Ascending aorta (tissue), 2 donors: ENCODE data around the gene CD300E. TPM values are rescaled to one million over a fixed set of nuclear protein-coding genes. Genes with fewer than 3 reads are reported as not detected.

Experiments
- DNase-seq, 2 donors: peaks; one replicate each; pipeline ENCODE4 v3.0.0-alpha.2; 2019; ENCODE audit warnings: low spot score in 2 of 2
- H3K27ac ChIP-seq, 2 donors: fragments of 200-600 bp; sonication (generic); one replicate each; pipeline ENCODE4 v1.5.1; 2016 to 2017; ENCODE audit warnings: mild to moderate bottlenecking in 1 of 2
- H3K27me3 ChIP-seq: fragments of 200-600 bp; sonication (generic); one replicate; pipeline ENCODE4 v1.5.1; 2017
- H3K36me3 ChIP-seq, 2 donors: fragments of 200-600 bp; sonication (generic); one replicate each; pipeline ENCODE4 v1.5.1; 2016
- H3K4me1 ChIP-seq, 2 donors: fragments of 200-600 bp; sonication (generic); one replicate each; pipeline ENCODE4 v1.5.1; 2016 to 2017; ENCODE audit warnings: mild to moderate bottlenecking in 1 of 2
- H3K4me3 ChIP-seq, 2 donors: fragments of 200-600 bp; sonication (generic); one replicate each; pipeline ENCODE4 v1.5.1; 2016 to 2017; ENCODE audit warnings: mild to moderate bottlenecking in 1 of 2
- H3K9me3 ChIP-seq, 2 donors: fragments of 200-600 bp; sonication (generic); one replicate each; pipeline ENCODE4 v1.5.1; 2016
- intact Hi-C: fragments of 100-400 bp; cut with DNase I; formaldehyde crosslinking; loops from one replicate; pipeline ENCODE4 v1.15.1; 2023
- total RNA-seq: library from RNA; depleted of rRNA; stranded (reverse); fragments of >200 nt; gene quantifications from one replicate; pipeline ENCODE4 v1.1.0, GENCODE V29; 2016
- TF ChIP-seq, protein P1 (sequence below), 3 experiments: fragments of 200-600 bp in 2 of 3; fragments of 450-650 bp in 1 of 3; sonication (generic) in 2 of 3; IDR thresholded peaks; one replicate each; pipeline ENCODE4 v1.5.1; 2016 to 2019; ENCODE audit warnings: antibody characterized with exemption in 3 of 3, mild to moderate bottlenecking in 1 of 3, moderate library complexity in 1 of 3

The CD300E gene
- total RNA-seq, 1 donor from 2014 or later: 0.21 TPM

DNA sequence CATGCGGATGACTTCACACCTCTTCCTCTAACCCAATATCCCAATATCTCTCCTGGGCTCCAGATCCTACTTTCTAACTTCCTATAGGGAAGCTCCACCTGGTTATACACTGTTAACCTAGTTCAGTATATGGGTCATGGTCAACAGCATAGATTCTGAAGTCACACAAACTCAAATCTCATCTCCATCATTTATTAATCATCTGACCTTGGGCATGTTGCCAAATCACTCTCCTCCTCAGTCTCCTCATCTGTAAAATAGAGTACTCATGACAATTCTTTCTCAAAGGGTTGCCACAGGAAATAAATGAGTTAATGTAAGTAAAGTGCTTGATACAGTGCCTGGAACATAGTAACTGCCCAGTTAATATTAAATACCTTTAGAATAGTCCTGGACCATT lies 593 bp upstream of the CD300E start:
- Histone ChIP-seq H3K9me3 (no peaks in the 10 kb centered on the region), H3K27ac (no peak overlapping the region), H3K27me3 (no peaks in the 10 kb centered on the region), H3K4me3 (no peak overlapping the region), H3K4me1 (no peaks in the 10 kb centered on the region), H3K36me3 (no peaks in the 10 kb centered on the region)
- DNase-seq: no peak
- TF ChIP-seq, protein P1, sequence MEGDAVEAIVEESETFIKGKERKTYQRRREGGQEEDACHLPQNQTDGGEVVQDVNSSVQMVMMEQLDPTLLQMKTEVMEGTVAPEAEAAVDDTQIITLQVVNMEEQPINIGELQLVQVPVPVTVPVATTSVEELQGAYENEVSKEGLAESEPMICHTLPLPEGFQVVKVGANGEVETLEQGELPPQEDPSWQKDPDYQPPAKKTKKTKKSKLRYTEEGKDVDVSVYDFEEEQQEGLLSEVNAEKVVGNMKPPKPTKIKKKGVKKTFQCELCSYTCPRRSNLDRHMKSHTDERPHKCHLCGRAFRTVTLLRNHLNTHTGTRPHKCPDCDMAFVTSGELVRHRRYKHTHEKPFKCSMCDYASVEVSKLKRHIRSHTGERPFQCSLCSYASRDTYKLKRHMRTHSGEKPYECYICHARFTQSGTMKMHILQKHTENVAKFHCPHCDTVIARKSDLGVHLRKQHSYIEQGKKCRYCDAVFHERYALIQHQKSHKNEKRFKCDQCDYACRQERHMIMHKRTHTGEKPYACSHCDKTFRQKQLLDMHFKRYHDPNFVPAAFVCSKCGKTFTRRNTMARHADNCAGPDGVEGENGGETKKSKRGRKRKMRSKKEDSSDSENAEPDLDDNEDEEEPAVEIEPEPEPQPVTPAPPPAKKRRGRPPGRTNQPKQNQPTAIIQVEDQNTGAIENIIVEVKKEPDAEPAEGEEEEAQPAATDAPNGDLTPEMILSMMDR (IDR thresholded peaks at IDR 0.05): no peak
- intact Hi-C loops: no loop called here

DNA sequence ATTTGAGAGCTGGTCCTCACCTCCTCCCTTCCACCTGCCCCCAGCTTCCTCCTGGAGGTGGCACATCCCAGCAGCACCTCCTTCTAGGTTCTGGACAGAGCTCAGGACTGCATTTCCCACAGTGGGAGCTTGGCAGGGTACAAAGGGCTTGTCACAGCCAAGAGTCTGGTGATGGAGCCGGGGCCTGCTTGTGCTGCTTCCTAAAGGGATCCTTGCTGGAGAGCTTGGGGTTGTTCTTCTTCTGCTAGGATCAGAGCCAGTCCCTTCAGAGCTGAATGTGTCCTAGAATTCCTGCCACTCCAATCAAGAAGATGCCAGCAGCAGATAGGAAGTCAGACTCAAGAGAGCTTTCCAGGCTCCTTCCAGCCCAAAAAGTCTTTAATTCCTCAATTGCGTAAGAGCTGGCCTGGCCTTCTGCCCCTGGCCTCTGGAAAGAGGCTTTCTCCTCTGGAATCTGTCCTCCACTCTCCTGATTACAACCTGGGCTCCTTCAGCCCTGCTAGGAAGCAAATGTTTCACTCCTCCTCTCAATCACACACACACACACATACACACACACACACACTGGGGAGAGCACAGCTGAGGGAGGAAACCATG lies 4.4 kb downstream of the CD300E start:
- TF ChIP-seq, protein P1 (IDR thresholded peaks at IDR 0.05): no peak
- Histone ChIP-seq H3K27ac (no peak overlapping the region), H3K4me3 (no peak overlapping the region), H3K4me1 (no peaks in the 10 kb centered on the region), H3K36me3 (no peaks in the 10 kb centered on the region), H3K27me3 (no peaks in the 10 kb centered on the region), H3K9me3 (no peaks in the 10 kb centered on the region)
- DNase-seq: no peak
- intact Hi-C loops: no loop called here

- TF ChIP-seq, protein P1 (IDR thresholded peaks at IDR 0.05): no peak
- no peak for DNase-seq
These were observed 5.1 kb downstream of the CD300E start for GRCh38 chr17:74618451-74618850.

GRCh38 chr17:74616696-74617095 lies 6.8 kb downstream of the CD300E start:
- Histone ChIP-seq H3K4me3 (no peak overlapping the region), H3K27ac (no peak overlapping the region), H3K27me3 (no peaks in the 10 kb centered on the region), H3K36me3 (no peaks in the 10 kb centered on the region), H3K4me1 (no peaks in the 10 kb centered on the region), H3K9me3 (no peaks in the 10 kb centered on the region)
- DNase-seq: no peak
- TF ChIP-seq, protein P1 (IDR thresholded peaks at IDR 0.05): no peak
- intact Hi-C loops: no loop called here

More at GRCh38 chr17:74618451-74618850, 5.1 kb downstream of the CD300E start:
- no peaks in the 10 kb centered on the region for H3K9me3 ChIP-seq
- H3K36me3 ChIP-seq: no peaks in the 10 kb centered on the region
- intact Hi-C loops: no loop called here
- H3K4me3 ChIP-seq: no peak overlapping the region
- no peaks in the 10 kb centered on the region for H3K27me3 ChIP-seq
- H3K4me1 ChIP-seq: no peaks in the 10 kb centered on the region
- no peak overlapping the region for H3K27ac ChIP-seq

GRCh38 chr17:74612046-74612445 lies 11.5 kb downstream of the CD300E start:
- intact Hi-C loops: no loop called here
- Histone ChIP-seq H3K4me1 (no peaks in the 10 kb centered on the region), H3K9me3 (no peaks in the 10 kb centered on the region), H3K4me3 (no peak overlapping the region), H3K27ac (no peak overlapping the region), H3K27me3 (no peaks in the 10 kb centered on the region), H3K36me3 (no peaks in the 10 kb centered on the region)
- DNase-seq: no peak
- TF ChIP-seq, protein P1 (IDR thresholded peaks at IDR 0.05): no peak

DNA sequence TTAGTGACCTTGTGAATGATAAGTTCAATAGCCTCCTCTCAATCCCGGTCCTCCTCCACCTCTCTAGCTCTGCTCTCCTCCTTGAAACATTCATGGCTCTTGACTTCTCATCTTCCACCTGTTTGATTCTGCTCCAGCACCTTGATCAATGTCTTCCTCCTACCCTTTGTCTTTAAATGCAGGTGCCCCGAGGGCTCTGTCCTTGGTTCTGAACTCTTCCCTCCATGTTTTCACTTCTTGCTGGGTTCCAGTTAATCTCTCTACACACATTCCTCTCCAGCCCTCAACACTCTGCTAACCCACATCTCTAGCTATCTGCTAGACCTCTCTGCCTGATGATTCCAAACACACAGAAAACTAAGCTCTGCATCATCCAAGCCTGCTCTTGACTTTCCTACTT lies 13.4 kb downstream of the CD300E start:
- TF ChIP-seq, protein P1 (IDR thresholded peaks at IDR 0.05): no peak
- DNase-seq: no peak
- H3K36me3 ChIP-seq: no peaks in the 10 kb centered on the region
- H3K4me3 ChIP-seq: no peak overlapping the region
- H3K9me3 ChIP-seq: no peaks in the 10 kb centered on the region
- H3K27me3 ChIP-seq: no peaks in the 10 kb centered on the region
- intact Hi-C loops: no loop called here
- H3K27ac ChIP-seq: no peak overlapping the region
- no peaks in the 10 kb centered on the region for H3K4me1 ChIP-seq
